ENCODE measurements around the gene RNASE7. TPM values are rescaled to one million over a fixed set of nuclear protein-coding genes. Genes with fewer than 3 reads are reported as not detected.

RNASE7 gene
- total RNA-seq, 4 donors from 2014 or later: 0.55 TPM; not detected in 3

- H3K27ac ChIP-seq: no peak overlapping the region
- no peak for TF ChIP-seq CTCF (IDR thresholded peaks at IDR 0.05 in 4 of 5, conservative IDR thresholded peaks at IDR 0.05 in 1 of 5)
- no peak for TF ChIP-seq POLR2A (IDR thresholded peaks at IDR 0.05)
- H3K4me3 ChIP-seq: no peak overlapping the region
- intact Hi-C loops (cut with DNase I; ENCODE audit: low total_unique reads): loop anchor here (5.0 kb wide), 1 partner anchor 41 kb away; the partner anchor contains the start of gene ZNF219
- no peaks in the 10 kb centered on the region for H3K9me3 ChIP-seq
- no peak for ATAC-seq
- no peaks in the 10 kb centered on the region for H3K27me3 ChIP-seq
- H3K4me1 ChIP-seq: no peaks in the 10 kb centered on the region
- no peak for DNase-seq
- H3K36me3 ChIP-seq: no peaks in the 10 kb centered on the region
- in situ Hi-C loops (cut with MboI; ENCODE audit: low sequenced_read_pairs in 4 of 4): loop anchor here in 1 of 4 donors (25.0 kb wide), 1 partner anchor 369 kb away; the partner anchor contains the start of genes ANG and RNASE4
Measured at GRCh38 chr14:21056520-21057163, 14.5 kb downstream of the RNASE7 start.

GRCh38 chr14:21057803-21058675 lies 15.9 kb downstream of the RNASE7 start, which contains the start of gene RNASE8:
TSS of gene RNASE8 (plus strand) at chr14:21057822. CDS start at chr14:21057893, 71 bp downstream.
- TF ChIP-seq CTCF (IDR thresholded peaks at IDR 0.05 in 4 of 5, conservative IDR thresholded peaks at IDR 0.05 in 1 of 5): no peak
- no peak for TF ChIP-seq POLR2A (IDR thresholded peaks at IDR 0.05)
- Histone ChIP-seq H3K4me1 (no peaks in the 10 kb centered on the region), H3K4me3 (no peak within 1 kb of the TSS), H3K27me3 (no peaks in the 10 kb centered on the region), H3K36me3 (no peaks in the 10 kb centered on the region), H3K27ac (no peak within 1 kb of the TSS), H3K9me3 (no peaks in the 10 kb centered on the region)
- intact Hi-C loops (cut with DNase I; ENCODE audit: low total_unique reads): loop anchor here (5.0 kb wide), 1 partner anchor 39 kb away; the partner anchor contains the start of gene ZNF219
- no peak for DNase-seq
- no peak for ATAC-seq
- in situ Hi-C loops (cut with MboI; ENCODE audit: low sequenced_read_pairs in 4 of 4): loop anchor here in 1 of 4 donors (25.0 kb wide), 1 partner anchor 371 kb away; the partner anchor contains the start of genes ANG and RNASE4

GRCh38 chr14:21058903-21059302 lies 16.7 kb downstream of the RNASE7 start:
- DNase-seq (no peak), ATAC-seq (no peak)
- TF ChIP-seq POLR2A (IDR thresholded peaks at IDR 0.05) (no peak), CTCF (IDR thresholded peaks at IDR 0.05 in 4 of 5, conservative IDR thresholded peaks at IDR 0.05 in 1 of 5) (no peak)
- no peaks in the 10 kb centered on the region for H3K9me3 ChIP-seq
- in situ Hi-C loops (cut with MboI; ENCODE audit: low sequenced_read_pairs in 4 of 4): loop anchor here in 1 of 4 donors (25.0 kb wide), 1 partner anchor 372 kb away; the partner anchor contains the start of genes ANG and RNASE4
- H3K27ac ChIP-seq: no peak overlapping the region
- no peaks in the 10 kb centered on the region for H3K27me3 ChIP-seq
- intact Hi-C loops (cut with DNase I; ENCODE audit: low total_unique reads): loop anchor here (5.0 kb wide), 1 partner anchor 38 kb away; the partner anchor contains the start of gene ZNF219
- no peaks in the 10 kb centered on the region for H3K4me1 ChIP-seq
- H3K4me3 ChIP-seq: no peak overlapping the region
- no peaks in the 10 kb centered on the region for H3K36me3 ChIP-seq

GRCh38 chr14:21059842-21060613 lies 17.9 kb downstream of the RNASE7 start:
- in situ Hi-C loops (cut with MboI; ENCODE audit: low sequenced_read_pairs in 4 of 4) (loop anchor here in 1 of 4 donors (25.0 kb wide), 1 partner anchor 373 kb away; the partner anchor contains the start of genes ANG and RNASE4), intact Hi-C loops (cut with DNase I; ENCODE audit: low total_unique reads) (loop anchor here (5.0 kb wide), 1 partner anchor 37 kb away; the partner anchor contains the start of gene ZNF219)
- TF ChIP-seq CTCF (IDR thresholded peaks at IDR 0.05 in 4 of 5, conservative IDR thresholded peaks at IDR 0.05 in 1 of 5) (no peak), POLR2A (IDR thresholded peaks at IDR 0.05) (no peak)
- Histone ChIP-seq H3K9me3 (no peaks in the 10 kb centered on the region), H3K4me3 (no peak overlapping the region), H3K27ac (no peak overlapping the region), H3K36me3 (no peaks in the 10 kb centered on the region), H3K27me3 (no peaks in the 10 kb centered on the region), H3K4me1 (no peaks in the 10 kb centered on the region)
- ATAC-seq: no peak
- no peak for DNase-seq
